HuH-7 (cell line): ENCODE data around the gene GHITM.
"Not testable (repeated sequence)": the region's sequence is repeated elsewhere in the genome, so short reads cannot be mapped to it uniquely, and the experiment has no call there.

Experiments used
- DNase-seq: peaks from one replicate; pipeline ENCODE4 v3.0.0; 2011; ENCODE audit warnings: low spot score

GHITM gene

GRCh38 chr10:84176836-84177474 is 37.6 kb downstream of the GHITM start:
- no peak for DNase-seq

DNA sequence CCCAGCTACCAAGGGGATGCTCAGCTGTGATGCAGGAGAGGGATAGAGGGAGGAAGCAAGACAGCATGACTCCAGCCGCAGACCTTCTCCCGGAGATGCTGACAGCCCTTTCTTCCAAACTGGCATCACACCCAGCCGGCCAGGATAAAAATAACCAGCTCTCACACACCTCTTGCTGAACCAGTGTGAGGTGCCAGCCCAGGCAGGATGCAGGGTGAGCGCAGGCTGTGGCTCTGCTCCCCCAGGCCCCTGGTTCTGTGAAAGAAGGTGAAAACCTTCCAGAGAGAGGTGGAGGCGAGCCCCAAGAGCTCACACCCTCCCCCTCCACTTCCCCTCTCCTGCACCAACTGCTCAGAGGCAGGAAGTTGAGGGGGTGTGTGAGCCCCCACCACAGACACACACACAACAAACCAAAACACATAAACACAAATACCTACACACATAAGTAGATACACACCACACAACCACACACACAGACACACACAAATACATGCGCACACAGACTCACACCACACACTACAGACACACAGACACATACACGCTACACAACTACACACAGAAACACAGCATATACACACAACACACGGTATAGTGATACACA is 38.3 kb downstream of the GHITM start:
- DNase-seq: no peak

- no peak for DNase-seq
These were observed 38.9 kb downstream of the GHITM start for GRCh38 chr10:84178160-84178609.

DNA sequence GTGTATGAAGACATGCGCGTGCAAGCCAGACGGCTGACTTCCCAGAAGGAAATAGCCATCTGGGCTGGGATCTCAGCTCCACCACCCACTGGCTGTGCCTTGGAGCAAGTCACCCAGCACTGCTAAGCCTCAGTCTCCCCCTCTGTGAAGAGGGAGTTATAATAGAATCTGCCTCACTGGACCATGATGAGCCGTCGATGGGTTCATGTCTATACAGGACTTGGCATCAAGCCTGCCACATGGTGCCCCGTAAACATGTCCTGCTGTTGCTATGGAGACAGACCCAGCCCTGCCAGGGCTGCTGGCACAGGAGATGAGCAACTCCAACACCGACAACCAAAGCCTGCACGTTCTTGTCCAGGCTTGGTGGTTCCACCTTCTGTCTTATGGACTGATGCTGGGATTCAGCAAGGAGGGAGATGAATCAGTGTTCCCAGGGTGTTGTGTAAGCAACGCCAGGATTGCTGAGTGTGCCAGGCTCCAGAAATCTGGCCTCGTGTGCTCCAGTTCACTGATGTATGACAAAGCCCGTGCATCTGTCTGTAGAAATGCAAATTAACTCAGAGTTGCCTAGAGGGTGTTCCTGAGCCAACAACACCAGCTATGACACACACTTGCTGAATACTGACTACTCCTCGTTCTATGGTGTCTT is 39.9 kb downstream of the GHITM start:
- DNase-seq: no peak

DNA sequence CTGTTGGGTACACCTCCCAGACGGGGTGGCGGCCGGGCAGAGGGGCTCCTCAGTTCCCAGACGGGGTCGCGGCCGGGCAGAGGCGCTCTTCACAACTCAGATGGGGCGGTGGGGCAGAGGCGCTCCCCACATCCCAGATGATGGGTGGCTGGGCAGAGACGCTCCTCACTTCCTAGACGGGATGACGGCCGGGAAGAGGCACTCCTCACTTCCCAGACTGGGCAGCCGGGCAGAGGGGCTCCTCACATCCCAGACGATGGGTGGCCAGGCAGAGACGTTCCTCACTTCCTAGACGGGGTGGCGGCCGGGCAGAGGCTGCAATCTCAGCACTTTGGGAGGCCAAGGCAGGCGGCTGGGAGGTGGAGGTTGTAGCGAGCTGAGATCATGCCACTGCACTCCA is 41.1 kb downstream of the GHITM start:
- DNase-seq: not testable (repeated sequence)

DNA sequence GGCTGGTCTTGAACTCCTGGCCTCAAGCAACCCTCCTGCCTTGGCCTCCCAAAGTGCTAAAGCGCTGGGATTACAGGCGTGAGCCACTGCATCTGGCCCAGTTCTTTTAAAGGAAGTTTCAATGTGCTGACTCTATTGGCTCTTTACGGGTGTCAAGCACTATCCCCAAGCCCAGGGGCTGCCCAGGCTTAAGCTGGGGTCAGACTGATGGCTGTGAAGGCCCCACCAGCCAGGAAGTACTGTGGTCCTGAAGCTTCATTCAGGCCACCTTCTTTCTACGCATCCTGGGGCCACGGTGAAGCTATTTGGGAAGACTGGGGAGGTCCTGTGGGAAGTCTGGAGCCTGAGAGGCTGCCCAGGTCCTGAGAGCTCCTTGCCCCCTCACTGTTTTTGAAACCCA is 42.3 kb downstream of the GHITM start:
- no peak for DNase-seq

DNA sequence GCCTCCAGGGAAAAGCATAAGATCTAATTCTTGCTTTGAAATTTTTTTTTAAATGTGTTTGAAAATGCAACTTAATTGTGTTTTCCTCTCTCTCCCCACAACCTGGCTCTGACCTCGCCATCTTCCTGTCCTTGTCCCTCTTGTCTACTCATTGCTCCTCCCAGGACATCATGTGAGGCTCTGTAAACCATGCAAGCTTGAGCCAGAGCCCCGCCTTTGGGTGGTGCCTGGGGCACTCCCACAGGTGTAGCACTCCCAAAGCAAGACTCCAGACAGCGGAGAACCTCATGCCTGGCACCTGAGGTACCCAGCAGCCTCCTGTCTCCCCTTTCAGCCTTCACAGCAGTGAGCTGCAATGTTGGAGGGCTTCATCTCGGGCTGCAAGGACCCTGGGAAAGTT is 45.2 kb downstream of the GHITM start:
- no peak for DNase-seq

- no peak for DNase-seq
These were observed 46.3 kb downstream of the GHITM start for GRCh38 chr10:84185526-84186175.

- no peak for DNase-seq
These were observed 49.5 kb downstream of the GHITM start for GRCh38 chr10:84188815-84189214.

DNA sequence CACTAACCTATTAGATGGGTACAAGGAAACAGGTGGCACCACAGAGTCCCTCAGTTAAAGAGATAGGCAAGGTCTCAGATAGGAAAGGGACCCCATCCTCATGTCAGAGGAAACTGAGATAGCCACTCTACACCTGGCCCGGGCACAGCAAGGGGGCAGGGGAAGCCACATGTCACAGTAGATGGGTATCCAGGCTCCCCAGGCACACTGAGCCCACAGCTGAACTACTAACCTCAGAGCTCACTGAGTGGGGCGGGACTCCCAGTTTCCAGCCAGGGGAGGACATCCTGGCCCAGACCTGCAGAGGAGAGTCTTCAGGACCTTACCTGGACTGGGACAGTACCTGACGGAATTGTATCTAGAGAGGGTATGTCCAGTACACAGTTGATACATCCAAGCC is 51.3 kb downstream of the GHITM start:
- DNase-seq: no peak

- DNase-seq: no peak
These were observed 51.8 kb downstream of the GHITM start for GRCh38 chr10:84191106-84191505.

GRCh38 chr10:84193327-84193726 is 54.0 kb downstream of the GHITM start:
- DNase-seq: no peak

GRCh38 chr10:84193846-84194423 is 54.6 kb downstream of the GHITM start:
- DNase-seq: no peak

- no peak for DNase-seq
These were observed 55.2 kb downstream of the GHITM start, which contains the start of gene CDHR1 for GRCh38 chr10:84194424-84195043. Gene CDHR1 (plus strand): TSS chr10:84194537. CDS start chr10:84194761, 224 bp downstream.

- DNase-seq: no peak
These were observed 55.9 kb downstream of the GHITM start for GRCh38 chr10:84195044-84195830.

DNA sequence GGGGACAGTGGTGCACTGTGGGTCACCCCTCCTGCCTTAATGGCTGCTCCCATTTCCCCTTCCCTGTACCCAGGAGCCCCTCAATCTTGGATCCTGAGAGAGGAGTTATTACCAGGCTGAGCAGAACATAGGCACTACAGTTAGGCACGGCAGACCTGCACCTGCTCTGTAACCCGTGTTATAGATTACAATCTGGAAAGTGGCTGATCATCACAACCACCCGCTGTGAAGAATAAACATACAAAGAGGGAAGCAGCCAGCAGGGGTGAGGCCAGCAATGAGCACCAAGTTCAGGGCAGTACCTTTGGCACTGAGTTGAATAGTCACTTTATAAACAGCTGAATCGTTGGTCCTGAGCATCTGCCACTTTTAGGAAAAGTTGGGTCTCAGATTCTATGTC is 56.8 kb downstream of the GHITM start:
- no peak for DNase-seq

GRCh38 chr10:84196941-84197340 is 57.6 kb downstream of the GHITM start:
- no peak for DNase-seq

DNA sequence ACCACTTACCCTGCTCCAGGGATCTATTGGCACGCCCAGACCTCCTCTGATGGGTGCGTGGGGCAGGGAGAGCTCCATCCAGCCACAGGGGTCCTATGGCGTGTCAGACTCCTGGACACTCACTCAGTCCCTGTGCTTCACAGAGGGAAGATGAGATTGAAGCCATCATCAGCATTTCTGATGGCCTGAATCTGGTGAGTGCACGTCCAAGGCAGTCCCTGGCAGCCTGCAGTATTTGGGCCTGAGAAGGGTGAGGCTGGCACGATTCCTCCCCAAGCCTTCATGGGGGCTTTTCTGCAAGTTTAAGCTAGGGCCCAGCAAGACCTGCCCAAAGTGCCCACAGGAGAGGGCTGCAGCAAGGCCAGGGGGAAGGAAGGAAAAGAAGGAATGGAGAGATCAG is 58.3 kb downstream of the GHITM start:
- DNase-seq: no peak

- DNase-seq: no peak
These were observed 59.1 kb downstream of the GHITM start for GRCh38 chr10:84198206-84198915.

DNA sequence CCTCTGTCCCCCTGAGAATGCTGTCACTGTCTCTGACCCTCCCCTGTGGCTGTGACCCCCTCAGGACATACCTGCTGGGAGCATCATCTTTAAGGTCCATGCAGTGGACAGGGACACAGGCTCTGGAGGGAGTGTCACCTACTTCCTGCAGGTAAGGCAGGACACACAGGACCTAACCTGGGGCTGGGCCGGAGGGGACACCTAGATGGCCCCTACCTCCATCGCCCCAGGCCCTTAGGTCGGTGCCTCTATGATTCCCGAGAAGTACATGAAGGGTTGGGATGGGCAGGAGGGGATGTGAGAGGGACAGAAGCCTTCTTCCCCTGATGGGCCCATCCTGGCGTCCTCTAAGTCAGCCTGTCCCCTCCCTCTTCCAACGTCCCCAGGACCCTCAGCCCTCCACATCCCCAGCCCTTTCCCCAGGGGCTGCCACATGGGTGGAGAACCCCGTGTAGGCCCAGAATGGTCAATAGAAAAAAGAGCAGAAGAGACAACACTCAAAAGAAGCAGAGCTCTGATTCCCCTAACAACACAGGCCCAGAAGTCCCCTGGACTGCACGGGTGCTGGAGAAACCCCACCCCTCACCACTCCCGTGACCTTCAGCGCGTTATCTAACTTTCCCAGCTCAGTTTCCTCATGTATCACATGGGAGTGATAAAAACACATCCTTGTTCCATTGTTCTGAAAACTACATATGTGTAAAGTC is 61.4 kb downstream of the GHITM start:
- DNase-seq: no peak
